Effector CD8-positive, alpha-beta T cell (primary cell): ENCODE measurements around the gene COBL.

ENCODE experiments used
- DNase-seq: peaks from one replicate; lab custom pipeline; 2025; lab: John Stamatoyannopoulos, UW

The COBL gene

GRCh38 chr7:51234609-51235308, 81.8 kb downstream of the COBL start:
- no peak for DNase-seq

DNA sequence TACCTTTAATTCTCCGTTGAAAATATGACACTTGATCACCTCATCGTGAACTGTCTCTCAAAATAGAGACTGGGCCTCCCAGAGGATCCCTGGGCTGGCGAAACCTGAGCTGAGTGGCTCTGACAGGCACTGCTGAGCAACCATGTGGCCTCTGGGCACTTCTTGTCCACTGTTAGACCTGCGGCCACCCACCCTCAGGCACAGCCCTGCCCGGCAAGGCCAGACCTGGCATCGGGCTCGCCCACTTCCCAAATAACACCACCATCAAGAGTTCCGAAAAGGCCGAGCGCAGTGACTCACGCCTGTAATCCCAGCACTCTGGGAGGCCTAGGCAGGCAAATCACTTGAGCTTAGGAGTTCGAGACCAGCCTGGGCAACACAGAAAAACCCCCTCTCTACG, 82.5 kb downstream of the COBL start:
- no peak for DNase-seq

DNA sequence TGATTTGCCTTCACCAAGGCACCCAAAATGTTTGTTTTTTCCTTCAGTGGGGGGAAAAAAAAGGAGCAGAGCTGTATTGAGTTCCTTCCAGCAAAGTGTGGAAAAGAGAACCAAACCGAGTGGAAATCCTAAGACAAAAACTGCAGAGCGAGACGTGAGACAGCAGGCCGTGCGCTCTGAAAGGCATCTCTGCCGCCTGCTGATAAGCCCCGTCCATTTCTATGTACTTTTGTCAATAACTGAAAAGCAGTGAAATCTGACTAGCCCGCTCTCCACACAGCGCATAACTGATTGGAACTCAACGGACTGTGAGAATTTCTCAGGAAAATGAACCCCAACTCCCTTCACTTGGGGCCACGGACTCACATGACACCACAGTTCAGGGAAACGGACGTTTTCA, 83.2 kb downstream of the COBL start:
- DNase-seq: no peak

GRCh38 chr7:51230723-51231122, 85.9 kb downstream of the COBL start:
- no peak for DNase-seq

DNA sequence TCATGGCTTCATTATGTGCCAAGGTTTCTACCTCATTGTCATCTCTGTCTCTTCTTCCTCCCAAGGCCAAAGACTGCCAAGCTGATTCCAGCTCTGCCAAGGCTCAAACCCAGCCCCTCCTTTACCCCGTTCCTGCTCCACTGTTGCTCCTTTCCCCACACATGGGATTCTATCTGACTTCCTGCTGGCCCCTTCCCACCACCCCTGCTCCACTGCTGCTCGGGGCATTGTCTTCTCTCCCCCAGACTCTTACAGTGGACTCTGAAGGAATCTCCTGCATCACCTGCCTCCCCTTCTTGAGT, 86.3 kb downstream of the COBL start:
- no peak for DNase-seq

DNA sequence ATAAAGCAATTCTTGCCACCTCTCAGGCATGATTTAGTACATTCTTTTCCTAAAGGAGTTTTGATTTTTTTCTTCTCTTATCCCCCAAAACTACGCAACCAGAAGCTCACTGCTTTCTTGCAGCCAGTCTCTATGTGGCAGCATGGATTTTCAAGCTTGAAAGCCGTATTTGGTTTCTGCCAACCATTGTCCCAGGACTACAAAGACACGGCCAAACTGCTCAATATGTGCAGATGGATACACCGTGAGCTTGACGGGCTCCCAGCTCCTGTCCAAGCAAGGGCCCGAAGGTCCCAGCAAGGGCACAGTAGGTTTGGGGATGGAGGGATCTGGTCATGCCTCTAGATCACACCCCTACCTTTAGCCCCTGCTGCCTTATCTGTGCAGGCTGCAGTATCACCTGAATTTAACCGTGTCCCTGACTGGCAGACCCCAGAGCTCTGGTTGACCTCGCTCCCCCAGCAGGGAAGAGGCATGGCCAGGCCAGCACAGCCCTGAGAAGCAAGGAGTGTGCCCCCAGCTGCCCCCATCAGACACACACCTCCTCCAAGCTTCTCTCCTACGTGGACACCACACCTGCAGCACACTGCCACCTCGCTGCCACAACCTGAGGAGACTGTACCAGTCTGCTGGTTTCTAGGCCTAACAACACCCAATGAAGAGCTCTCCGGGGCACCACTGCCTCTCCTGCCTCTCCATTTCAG, 86.8 kb downstream of the COBL start:
- DNase-seq: no peak

DNA sequence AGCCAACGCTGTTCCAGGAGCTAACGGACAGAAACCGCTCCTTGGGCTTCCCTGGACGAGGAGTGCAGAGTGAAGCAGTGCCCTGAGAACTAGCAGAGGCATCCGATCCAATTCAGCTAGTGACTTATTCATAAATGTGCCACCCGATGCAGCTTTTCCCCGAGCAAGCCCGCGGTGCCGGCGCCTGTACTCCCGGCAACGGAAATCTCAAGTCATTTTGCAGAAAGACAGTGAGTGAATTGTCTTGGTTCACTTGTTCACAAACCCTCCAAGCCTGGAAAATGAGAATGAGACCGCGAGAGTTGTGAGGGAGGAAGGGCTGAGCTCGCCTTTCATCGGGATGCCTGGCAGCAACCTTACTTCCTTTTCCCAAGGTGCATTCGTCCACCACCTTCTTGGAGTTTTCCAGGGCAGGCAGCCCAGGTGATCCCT, 87.5 kb downstream of the COBL start:
- no peak for DNase-seq

DNA sequence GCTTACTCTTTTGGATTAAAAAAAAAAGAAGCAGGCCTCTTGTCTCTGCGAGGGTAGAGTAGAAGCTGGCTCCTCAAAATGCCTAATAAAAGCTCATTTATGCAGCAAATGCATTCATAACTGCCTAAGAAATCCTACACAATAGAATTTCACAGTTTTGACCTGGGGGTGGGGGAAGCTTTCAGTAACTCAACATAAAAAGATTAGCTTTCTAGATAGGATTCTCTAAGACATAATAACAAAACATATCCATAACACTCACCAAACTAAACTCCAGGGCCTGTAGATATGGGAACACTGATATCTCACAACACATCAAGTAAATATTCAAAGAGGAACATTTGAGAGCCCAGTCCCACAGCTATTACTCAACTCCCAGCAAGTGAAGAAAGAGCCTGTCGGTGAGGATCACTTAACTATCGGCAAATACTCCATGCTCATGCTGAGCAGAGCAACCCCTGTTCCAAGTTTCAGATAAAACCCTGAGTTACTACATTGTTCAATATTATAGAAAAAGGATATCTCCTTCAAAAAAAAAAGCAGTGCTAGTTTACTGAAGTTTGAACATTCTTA, 88.1 kb downstream of the COBL start:
- DNase-seq: no peak

DNA sequence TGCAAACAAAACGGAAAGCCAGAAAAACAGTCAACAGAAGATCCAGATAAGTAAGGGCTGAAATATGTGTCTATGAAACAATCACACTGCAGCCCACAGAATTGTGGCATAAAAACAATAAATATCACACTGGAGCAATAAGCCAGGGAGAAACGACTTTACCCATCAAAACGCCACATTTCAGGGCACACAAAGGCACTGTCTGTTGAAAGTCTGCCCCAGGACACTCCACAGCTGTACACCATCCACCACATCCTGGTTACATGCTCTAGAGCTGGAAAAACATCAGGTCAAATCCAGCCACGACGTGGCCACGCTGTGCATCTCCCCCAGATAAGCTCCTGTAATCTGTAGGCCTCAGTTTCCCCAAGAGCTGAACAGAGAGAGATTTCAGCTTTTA, 88.7 kb downstream of the COBL start:
- no peak for DNase-seq

DNA sequence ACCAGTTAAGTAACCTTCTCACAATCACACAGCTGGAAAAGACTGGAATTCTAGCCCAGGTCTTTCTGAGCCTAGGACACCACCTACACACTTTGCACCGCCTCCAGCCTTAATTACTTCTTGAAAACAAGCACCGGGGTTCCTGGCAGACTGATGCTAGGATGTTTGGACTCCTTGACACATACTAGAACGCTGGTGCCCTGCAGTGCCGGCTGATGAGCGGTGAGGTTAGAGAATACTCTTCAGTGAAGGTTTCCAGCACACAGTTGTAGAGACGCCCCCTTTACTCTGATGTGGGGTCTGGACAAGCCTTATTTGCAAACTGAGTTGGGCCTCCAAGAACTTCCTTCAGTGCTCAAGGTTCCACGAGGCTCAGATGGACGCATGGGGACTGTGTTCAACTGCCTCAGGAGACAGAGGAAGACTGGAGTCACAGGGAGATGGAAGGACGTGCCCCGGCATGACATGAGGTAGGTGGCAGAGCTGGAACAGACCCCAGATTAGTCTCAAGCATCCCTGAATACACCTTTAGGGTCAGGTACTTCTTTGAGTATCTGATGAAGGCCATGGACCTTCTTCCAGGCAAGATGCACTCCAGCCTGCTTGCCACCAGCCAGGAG, 89.6 kb downstream of the COBL start:
- no peak for DNase-seq

GRCh38 chr7:51226063-51226755, 90.4 kb downstream of the COBL start:
- no peak for DNase-seq

GRCh38 chr7:51224811-51225595, 91.6 kb downstream of the COBL start:
- no peak for DNase-seq

- DNase-seq: no peak
Measured at GRCh38 chr7:51223505-51223904, 93.1 kb downstream of the COBL start.

DNA sequence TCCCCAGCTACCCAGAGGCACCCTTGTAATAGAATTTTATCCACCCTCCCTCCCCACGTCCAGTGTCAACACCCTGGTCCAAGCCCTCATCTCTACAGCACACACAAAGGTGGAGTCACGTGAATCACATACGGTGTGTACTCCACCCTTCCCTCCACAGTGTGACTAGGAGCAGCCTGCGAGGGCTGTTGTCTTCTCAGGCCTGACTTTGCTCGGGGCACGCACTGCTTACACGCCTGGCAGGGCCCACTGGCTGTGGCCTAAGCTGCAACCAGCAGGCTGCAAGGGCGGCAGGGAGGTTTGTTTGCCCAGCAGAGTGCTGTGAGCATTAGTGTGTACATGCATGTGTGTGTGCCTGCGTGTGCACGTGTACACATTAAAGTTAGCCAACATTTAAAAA, 93.7 kb downstream of the COBL start:
- DNase-seq: no peak

DNA sequence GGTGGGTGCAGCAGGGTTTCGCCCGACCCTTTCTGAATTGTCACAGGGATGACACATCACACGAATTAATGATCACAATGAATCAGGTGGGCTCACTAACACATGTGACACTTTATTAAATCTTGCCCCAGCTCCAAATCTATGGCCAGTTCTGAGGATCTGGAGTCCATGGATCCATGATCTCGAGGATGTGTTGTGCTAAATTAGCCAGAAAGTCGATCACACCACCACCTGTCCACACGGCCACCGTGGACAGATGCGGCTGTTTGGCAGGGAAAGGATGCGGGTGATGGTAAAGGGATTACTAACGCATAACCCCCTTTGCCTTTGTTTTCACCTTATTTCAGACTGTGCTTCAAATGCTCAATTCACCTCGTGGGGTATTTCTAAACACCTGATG, 96.4 kb downstream of the COBL start:
- no peak for DNase-seq

DNA sequence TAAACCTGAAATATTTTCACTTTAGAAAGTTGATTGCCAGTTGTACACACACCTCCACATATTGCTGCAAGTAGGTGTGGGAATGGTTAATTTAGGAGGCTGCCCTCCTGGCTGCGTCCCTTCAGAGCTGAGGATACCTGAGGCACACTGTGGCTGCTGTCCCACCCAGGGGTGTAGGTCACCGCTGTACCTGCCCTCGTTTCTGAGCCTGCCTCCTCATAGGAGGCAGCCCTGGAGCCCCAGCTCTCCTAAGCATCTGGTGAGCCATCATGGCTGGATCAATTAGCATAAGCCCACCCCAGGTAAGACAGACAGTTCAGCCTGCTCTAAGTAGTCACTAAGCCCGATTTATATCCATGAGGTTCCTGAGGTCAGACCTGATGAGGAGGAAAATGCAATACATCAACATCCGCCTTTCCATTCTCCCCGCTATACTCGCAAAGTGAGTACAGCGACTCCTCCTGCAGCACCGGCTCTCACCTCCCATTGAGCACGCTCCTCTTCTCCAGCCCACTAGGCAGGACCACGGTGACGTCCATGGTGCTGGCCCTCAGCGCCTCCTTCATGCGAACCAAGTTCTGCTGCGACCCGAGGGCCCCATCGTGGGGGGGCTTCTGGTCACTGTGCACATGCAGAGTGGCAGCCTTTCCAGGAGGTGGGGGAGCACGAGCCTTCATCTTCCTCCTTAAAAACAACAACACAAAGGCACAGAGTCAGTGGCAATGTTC, 97.2 kb downstream of the COBL start:
- no peak for DNase-seq

DNA sequence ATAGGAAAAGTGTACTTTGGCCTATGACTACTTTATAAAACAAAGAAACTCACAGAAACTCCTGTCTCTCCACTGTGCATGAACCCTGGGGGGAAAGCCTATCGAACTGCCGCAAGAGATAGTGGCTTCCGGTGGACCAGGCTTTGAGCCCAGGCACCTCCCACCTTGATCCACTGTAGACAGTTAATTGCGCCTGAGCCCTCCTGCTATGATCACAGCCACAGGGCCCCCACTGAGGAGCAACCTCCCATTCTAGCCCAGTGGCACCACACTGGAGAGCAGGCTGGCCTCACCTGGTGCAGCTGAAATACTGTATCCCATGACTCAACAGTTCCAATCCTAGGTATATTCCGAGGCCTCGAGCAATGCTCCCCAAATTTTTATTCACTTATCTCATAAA, 98.8 kb downstream of the COBL start:
- DNase-seq: no peak

DNA sequence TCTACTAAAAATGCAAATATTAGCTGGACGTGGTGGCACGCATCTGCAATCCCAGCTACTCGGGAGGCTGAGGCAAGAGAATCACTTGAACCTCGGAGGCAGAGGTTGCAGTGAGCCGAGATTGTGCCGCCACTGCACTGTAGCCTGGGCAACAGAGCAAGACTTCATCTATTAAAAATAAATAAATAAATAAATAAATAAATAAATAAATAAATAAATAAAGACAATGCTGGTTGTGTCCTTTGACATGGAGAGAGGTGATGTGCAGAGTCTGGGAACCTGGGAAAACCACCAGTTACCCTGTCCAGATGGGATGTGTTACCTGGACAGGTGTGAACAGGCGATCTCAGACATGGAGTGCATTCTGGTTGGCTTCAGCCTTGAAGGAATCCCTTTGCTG, 102.5 kb downstream of the COBL start:
- no peak for DNase-seq

GRCh38 chr7:51213618-51214017, 103.0 kb downstream of the COBL start:
- no peak for DNase-seq

DNA sequence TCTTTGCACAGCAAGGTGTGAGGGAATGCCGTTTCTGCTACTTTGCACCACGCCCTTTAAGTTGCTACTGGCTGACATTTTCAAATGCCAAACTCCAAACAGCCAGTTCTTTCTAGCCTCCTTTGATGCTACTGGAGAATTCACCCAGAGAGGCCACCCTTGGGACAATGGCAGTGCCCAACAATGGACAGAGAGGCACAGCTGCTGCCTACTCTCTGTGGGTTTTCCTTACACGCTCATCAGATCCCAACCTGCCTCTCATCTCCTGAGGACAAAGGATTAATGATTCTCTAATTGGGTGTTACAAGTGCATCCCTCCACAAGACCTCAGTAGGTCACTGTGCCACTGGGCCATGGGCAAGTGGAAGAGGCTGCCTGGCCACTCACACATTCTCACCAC, 105.8 kb downstream of the COBL start:
- DNase-seq: no peak

DNA sequence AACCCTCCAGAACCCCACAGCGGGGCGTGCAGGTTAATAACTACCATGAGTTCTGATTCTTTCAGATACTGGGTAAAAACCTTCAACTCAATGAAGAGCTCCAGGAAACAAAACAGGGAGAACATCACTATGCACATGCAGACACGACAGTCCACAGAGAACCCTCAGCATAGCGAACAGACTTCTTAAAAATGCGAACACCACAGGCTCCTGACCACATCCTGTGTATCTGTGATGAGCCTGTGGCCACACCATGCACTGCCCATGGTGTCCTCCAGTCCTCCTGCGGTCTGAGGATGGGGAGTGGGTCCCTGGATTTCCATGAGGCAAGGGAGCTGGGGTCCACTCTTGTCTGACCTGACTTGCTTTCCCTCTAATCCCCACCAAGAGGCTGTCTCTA, 107.2 kb downstream of the COBL start:
- no peak for DNase-seq
